Omental fat pad (tissue), 4 donors: ENCODE data around the gene REG1A. TPM values are rescaled to one million over a fixed set of nuclear protein-coding genes. Genes with fewer than 3 reads are reported as not detected.

Experiments used
- ATAC-seq: fragments of 150-250 bp; one replicate; pipeline ENCODE4 v1.9.1; 2016; ENCODE audit warnings: mild to moderate bottlenecking, moderate library complexity; ENCODE audit not compliant: low FRiP score
- DNase-seq: peaks from one replicate; pipeline ENCODE4 v3.0.0-alpha.2; 2019; ENCODE audit warnings: low spot score
- total RNA-seq, 4 donors: library from RNA; depleted of rRNA; stranded (reverse); fragments of >200 nt; gene quantifications; one replicate each; pipeline ENCODE4 v1.1.0, GENCODE V29; 2016
- TF ChIP-seq, protein P1 (sequence below), 3 donors: fragments of 450-650 bp; IDR thresholded peaks; one replicate each; pipeline ENCODE4 v1.5.1; 2016 to 2017; ENCODE audit warnings: antibody characterized with exemption in 3 of 3, mild to moderate bottlenecking in 3 of 3, moderate library complexity in 2 of 3

REG1A gene
- total RNA-seq, 4 donors from 2014 or later = 1.5 TPM; not detected in 3

DNA sequence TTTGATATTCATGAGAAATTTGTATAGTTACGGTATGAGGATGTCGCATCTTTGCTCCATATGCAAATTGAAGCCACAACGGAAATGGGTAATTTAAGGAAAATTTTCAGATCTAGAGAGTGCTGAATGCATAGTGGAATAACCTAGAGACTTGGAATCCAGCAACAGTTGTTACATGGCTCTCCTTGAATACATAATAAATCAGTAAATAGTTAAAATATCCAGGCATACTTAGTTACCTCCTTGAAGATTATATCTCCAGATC is 5.4 kb downstream of the REG1A start:
- no peak for DNase-seq
- TF ChIP-seq, protein P1, sequence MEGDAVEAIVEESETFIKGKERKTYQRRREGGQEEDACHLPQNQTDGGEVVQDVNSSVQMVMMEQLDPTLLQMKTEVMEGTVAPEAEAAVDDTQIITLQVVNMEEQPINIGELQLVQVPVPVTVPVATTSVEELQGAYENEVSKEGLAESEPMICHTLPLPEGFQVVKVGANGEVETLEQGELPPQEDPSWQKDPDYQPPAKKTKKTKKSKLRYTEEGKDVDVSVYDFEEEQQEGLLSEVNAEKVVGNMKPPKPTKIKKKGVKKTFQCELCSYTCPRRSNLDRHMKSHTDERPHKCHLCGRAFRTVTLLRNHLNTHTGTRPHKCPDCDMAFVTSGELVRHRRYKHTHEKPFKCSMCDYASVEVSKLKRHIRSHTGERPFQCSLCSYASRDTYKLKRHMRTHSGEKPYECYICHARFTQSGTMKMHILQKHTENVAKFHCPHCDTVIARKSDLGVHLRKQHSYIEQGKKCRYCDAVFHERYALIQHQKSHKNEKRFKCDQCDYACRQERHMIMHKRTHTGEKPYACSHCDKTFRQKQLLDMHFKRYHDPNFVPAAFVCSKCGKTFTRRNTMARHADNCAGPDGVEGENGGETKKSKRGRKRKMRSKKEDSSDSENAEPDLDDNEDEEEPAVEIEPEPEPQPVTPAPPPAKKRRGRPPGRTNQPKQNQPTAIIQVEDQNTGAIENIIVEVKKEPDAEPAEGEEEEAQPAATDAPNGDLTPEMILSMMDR (IDR thresholded peaks at IDR 0.05) = no peak
- ATAC-seq = no peak

DNA sequence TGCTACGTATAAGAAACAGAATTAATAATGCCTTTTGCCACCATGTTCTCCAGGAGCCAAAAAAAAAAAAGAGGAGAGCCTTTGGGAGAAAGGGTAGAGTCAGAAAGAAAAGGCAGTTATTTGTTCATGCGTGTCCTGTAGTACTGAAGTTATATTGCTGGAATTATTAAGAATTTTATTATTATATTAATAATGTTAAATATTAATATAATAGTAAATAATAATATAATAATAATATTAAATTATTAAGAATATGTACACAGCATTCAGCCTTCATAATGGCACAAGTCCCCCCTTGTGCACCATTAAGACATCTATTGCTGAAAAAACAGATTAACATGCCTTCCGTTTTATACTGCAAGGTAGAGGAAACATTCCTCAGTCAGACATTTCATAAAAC is 8.1 kb downstream of the REG1A start:
- no peak for ATAC-seq
- no peak for DNase-seq
- TF ChIP-seq, protein P1 (IDR thresholded peaks at IDR 0.05) = no peak

DNA sequence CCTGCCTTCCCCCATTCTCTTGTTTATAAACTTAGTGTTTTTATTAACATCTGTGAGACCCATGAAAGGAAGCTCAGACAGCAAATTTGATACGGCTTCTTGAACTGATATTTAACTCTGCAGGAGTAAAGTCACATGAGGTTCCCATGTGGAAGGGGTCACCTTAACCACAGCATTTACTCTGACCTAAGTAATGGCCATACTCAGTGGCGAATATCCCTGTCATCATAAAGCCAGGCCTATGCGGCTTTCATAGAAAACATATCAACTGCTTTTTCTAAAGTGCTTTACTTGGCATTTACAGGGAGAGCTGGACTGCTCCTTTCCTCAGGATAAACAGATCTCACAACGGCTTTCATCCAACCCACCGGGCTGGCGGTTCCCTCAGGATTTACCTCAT is 9.0 kb downstream of the REG1A start:
- DNase-seq (no peak), ATAC-seq (no peak)
- TF ChIP-seq, protein P1 (IDR thresholded peaks at IDR 0.05) = no peak

DNA sequence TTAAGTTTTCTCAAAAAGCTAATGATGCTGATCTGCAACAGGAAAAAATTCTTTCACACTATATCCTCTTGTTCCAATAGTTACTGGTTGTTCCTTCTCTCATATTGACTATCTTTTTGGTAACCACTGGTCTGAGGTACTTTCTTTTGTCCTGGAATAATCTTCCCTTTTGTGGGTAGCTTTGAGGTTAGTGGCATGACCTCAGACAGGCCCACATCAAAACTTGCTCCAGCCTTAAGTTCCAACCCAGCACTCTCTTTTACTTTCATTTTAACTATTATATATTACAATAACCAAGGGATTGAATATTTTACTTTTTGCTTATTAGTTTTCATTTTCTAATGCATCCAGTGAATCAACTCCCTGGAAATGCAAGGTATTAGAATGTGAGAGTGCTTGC is 9.5 kb downstream of the REG1A start:
- TF ChIP-seq, protein P1 (IDR thresholded peaks at IDR 0.05) = no peak
- ATAC-seq = no peak
- DNase-seq = no peak

DNA sequence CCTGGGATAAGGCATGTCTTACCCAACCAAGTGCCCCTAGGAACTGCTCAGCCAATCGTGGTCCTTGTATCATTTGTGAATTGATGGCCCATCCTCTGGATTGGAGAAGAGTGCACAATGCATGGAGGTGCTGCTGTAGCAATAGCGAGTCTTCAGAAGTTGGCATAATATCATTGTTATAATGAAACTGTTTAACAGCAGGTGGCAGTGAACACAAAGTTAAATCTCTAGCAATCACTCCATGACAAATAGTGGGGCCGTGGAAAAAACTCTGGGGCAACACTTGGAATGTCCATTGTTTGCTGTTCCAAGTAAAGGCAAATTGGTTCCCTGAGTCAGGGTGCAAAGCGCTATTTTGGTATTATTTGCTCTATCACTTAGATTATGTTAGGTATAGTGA is 11.4 kb downstream of the REG1A start:
- TF ChIP-seq, protein P1 (IDR thresholded peaks at IDR 0.05) = no peak
- no peak for ATAC-seq
- DNase-seq = no peak

DNA sequence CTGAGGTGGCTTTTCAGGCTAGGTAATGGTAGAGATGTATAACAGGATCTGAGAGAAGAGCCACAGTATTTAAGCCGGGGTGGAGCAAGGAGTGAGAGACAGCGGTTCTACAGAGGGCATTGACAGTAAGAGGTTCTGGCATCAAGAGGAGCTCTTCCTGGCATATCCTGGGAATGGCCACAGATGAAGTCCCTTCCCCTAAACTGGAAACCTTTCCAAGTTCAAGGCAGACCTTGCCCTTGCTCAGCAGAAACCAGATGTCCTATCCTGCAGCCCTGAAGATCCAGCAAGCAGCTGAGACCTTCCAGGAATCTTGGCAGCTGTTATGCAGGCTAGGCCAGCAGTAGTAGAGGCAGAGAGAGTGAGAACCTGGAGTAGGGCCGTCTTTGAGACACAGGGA is 18.1 kb downstream of the REG1A start:
- DNase-seq (no peak), ATAC-seq (no peak)
- TF ChIP-seq, protein P1 (IDR thresholded peaks at IDR 0.05) = no peak

DNA sequence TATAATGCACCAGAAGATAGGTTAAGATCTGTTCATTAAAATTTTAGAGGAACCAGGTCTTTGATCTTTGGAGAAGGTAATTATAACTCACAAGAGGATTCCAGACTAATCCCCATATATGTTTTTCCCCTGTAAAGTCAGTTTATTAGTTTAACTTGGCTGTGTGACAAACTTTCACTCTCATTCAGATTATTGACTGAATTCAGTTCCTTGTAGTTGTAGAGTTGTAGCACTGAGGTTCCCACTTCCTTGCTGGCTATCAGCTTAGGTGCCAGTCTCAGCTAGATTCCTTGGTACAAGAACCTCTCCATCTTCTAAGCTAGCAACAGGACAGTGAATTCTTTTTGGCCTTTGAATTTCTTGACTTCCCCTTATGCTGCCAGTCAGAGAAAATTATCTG is 19.1 kb downstream of the REG1A start:
- TF ChIP-seq, protein P1 (IDR thresholded peaks at IDR 0.05) = no peak
- ATAC-seq (no peak), DNase-seq (no peak)
